ENCODE results near the gene TRAPPC2L. TPM values are rescaled to one million over a fixed set of nuclear protein-coding genes. Genes with fewer than 3 reads are reported as not detected.

TRAPPC2L gene
- total and polyA plus RNA-seq, 2 donors (not counting 1 experiment from before 2014, with no cell fraction given) = 33.5 to 65.1 TPM

DNA sequence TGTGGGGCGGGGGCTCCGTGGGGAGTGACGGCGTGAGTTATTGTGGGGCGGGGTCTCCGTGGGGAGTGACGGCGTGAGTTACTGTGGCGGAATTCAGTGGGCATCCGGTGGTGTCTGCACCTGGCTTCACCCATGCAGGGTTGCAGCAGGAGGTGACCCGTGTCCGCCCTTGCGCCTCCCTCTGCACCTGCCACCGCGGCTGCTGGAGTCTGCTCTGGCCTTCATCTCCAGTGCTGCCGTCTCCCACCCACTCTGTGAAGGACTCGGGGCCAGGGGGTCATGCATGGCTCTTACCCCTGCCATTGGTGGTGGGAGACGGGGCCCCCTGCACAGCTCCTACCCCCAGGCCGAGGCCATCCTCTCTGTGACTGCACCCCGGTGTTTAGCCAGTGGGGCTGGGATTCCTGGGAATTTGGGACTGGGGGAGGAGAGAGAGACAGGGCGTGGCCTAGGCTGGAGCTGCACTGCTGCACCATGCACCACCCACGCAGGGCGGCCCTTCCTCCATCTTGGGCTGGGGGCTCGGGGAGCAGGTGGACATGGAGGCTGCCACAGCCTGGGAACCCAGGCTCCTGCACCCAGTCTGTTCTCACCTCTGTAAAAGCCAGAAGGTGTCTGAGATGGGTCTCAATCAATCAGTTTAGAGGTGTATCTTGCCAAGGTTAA lies 10.8 kb downstream of the TRAPPC2L start:
- Mint-ChIP-seq H3K4me1 (peaks cover 11% of the 10 kb centered on the region), H3K4me3 (no peak overlapping the region), H3K27me3 (peaks cover 10% of the 10 kb centered on the region), H3K9me3 (ENCODE audit: insufficient read depth) (no peaks in the 10 kb centered on the region), H3K27ac (no peak overlapping the region)
- DNase-seq (no peak), ATAC-seq (ENCODE audit: low read depth) (no peak)
- POLR2A ChIA-PET = no interaction called here
- no peaks in the 10 kb centered on the region for H3K9me3 ChIP-seq (ENCODE audit: control extremely low read depth in 1 of 3, control insufficient read depth in 2 of 3, insufficient read depth in 1 of 3, low read length in 2 of 3)
- peaks cover 4% of the 10 kb centered on the region for H4K20me1 ChIP-seq (ENCODE audit: control insufficient read depth, insufficient read depth, low read length, poor library complexity, severe bottlenecking)
- TF ChIP-seq, protein P1, sequence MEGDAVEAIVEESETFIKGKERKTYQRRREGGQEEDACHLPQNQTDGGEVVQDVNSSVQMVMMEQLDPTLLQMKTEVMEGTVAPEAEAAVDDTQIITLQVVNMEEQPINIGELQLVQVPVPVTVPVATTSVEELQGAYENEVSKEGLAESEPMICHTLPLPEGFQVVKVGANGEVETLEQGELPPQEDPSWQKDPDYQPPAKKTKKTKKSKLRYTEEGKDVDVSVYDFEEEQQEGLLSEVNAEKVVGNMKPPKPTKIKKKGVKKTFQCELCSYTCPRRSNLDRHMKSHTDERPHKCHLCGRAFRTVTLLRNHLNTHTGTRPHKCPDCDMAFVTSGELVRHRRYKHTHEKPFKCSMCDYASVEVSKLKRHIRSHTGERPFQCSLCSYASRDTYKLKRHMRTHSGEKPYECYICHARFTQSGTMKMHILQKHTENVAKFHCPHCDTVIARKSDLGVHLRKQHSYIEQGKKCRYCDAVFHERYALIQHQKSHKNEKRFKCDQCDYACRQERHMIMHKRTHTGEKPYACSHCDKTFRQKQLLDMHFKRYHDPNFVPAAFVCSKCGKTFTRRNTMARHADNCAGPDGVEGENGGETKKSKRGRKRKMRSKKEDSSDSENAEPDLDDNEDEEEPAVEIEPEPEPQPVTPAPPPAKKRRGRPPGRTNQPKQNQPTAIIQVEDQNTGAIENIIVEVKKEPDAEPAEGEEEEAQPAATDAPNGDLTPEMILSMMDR (IDR thresholded peaks at IDR 0.05) = no peak
- TF ChIP-seq EZH2 (IDR thresholded peaks at IDR 0.05; ENCODE audit: borderline replicate concordance, insufficient read depth, low read depth, low read length, poor library complexity, severe bottlenecking) = no peak
- H3K79me2 ChIP-seq (ENCODE audit: control insufficient read depth, insufficient read depth, low read length) = no peaks in the 10 kb centered on the region
- H3K9ac ChIP-seq (ENCODE audit: low read length) = no peak overlapping the region
- CTCF ChIA-PET = interaction anchor here (1.4 kb wide), 1 partner anchor 10 kb away, joined by 4 read pairs; no protein-coding TSS in a partner anchor
- no peak overlapping the region for H3K4me2 ChIP-seq (replicated peaks; ENCODE audit: low read depth, low read length, poor library complexity, severe bottlenecking)
- H3K27ac ChIP-seq (ENCODE audit: low read length in 2 of 2) = no peak overlapping the region
- H3K4me1 ChIP-seq (ENCODE audit: control insufficient read depth in 2 of 2, insufficient read depth in 2 of 2, low read length in 2 of 2) = peaks cover 13 to 19% of the 10 kb centered on the region in 2 donors
- H2AFZ ChIP-seq (ENCODE audit: insufficient read depth, low read depth, low read length, poor library complexity, severe bottlenecking) = no peak overlapping the region
- peaks cover 0 to 3% of the 10 kb centered on the region in 2 experiments for H3K36me3 ChIP-seq (replicated peaks in 1 of 2; ENCODE audit: control extremely low read depth in 1 of 2, control insufficient read depth in 1 of 2, extremely low read depth in 1 of 2, insufficient read depth in 2 of 2, low read length in 1 of 2)
- H3K4me3 ChIP-seq (ENCODE audit: control extremely low read depth in 1 of 5, extremely low read depth in 1 of 5, insufficient read depth in 1 of 5, low read depth in 2 of 5, low read length in 4 of 5) = no peak overlapping the region
- peaks cover 0 to 34% (median 4%) of the 10 kb centered on the region in 4 experiments for H3K27me3 ChIP-seq (replicated peaks in 1 of 4; ENCODE audit: control extremely low read depth in 1 of 4, control insufficient read depth in 3 of 4, insufficient read depth in 4 of 4, low read length in 3 of 4)
- 80% methylated on average over 21 of the region's 24 CpGs for WGBS (ENCODE audit: insufficient coverage)
- intact Hi-C loops (cut with micrococcal nuclease) = no loop called here

DNA sequence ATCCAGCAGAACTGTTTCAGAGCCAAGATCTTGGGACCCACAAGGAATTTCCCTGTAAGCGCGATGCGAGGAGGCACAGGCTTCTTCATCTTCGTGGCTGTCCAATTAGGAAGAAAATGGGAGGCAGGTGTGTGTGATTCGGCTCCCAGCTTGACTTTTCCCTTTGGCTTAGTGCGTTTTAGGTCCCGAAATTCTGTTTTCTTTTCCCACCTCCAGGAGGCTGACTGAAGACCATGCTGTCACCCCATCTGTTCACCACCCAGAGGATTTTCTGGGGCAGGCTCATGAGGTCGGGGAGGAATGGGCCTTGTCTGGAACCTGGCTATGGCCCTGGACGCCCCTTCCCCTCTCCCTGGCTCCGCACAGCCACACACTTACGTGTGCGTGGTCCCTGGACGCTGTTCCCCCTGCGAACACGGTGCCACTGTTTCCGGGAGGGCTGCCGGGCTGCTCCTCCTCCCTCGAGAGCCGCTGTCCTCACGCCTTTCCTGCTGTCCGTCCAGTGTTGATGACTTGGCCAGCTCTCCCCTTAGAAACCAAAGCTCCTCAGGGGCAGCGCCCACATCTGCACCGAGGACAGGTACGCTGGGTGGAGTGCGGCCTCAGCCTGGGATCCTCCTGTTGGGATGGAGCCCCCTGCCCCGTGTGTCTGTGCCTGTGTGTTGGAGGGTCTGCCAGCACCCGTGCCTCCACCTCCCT lies 12.2 kb downstream of the TRAPPC2L start:
- no peak overlapping the region for H3K4me3 Mint-ChIP-seq
- peaks cover 0 to 1% of the 10 kb centered on the region in 2 experiments for H3K36me3 ChIP-seq (replicated peaks in 1 of 2; ENCODE audit: control extremely low read depth in 1 of 2, control insufficient read depth in 1 of 2, extremely low read depth in 1 of 2, insufficient read depth in 2 of 2, low read length in 1 of 2)
- H3K9me3 Mint-ChIP-seq (ENCODE audit: insufficient read depth) = no peaks in the 10 kb centered on the region
- H3K4me3 ChIP-seq (ENCODE audit: control extremely low read depth in 1 of 5, extremely low read depth in 1 of 5, insufficient read depth in 1 of 5, low read depth in 2 of 5, low read length in 4 of 5) = no peak overlapping the region
- H3K4me1 ChIP-seq (ENCODE audit: control insufficient read depth in 2 of 2, insufficient read depth in 2 of 2, low read length in 2 of 2) = peaks cover 13 to 19% of the 10 kb centered on the region in 2 donors
- H2AFZ ChIP-seq (ENCODE audit: insufficient read depth, low read depth, low read length, poor library complexity, severe bottlenecking) = no peak overlapping the region
- ChIA-PET CTCF (no interaction called here), POLR2A (no interaction called here)
- peaks cover 10% of the 10 kb centered on the region for H3K27me3 Mint-ChIP-seq
- 94% methylated on average over 23 of the region's 27 CpGs for WGBS (ENCODE audit: insufficient coverage)
- H3K27ac ChIP-seq (ENCODE audit: low read length in 2 of 2) = no peak overlapping the region
- ATAC-seq (ENCODE audit: low read depth) = no peak
- H3K27me3 ChIP-seq (replicated peaks in 1 of 4; ENCODE audit: control extremely low read depth in 1 of 4, control insufficient read depth in 3 of 4, insufficient read depth in 4 of 4, low read length in 3 of 4) = peaks cover 0 to 34% (median 4%) of the 10 kb centered on the region in 4 experiments
- no peak overlapping the region for H3K27ac Mint-ChIP-seq
- peaks cover 11% of the 10 kb centered on the region for H3K4me1 Mint-ChIP-seq
- no peaks in the 10 kb centered on the region for H3K79me2 ChIP-seq (ENCODE audit: control insufficient read depth, insufficient read depth, low read length)
- H3K4me2 ChIP-seq (replicated peaks; ENCODE audit: low read depth, low read length, poor library complexity, severe bottlenecking) = no peak overlapping the region
- intact Hi-C loops (cut with micrococcal nuclease) = no loop called here
- no peak overlapping the region for H3K9ac ChIP-seq (ENCODE audit: low read length)
- H3K9me3 ChIP-seq (ENCODE audit: control extremely low read depth in 1 of 3, control insufficient read depth in 2 of 3, insufficient read depth in 1 of 3, low read length in 2 of 3) = no peaks in the 10 kb centered on the region
- H4K20me1 ChIP-seq (ENCODE audit: control insufficient read depth, insufficient read depth, low read length, poor library complexity, severe bottlenecking) = peaks cover 14% of the 10 kb centered on the region
- DNase-seq = no peak
- TF ChIP-seq EZH2 (IDR thresholded peaks at IDR 0.05; ENCODE audit: borderline replicate concordance, insufficient read depth, low read depth, low read length, poor library complexity, severe bottlenecking) = no peak
- TF ChIP-seq, protein P1 (IDR thresholded peaks at IDR 0.05) = no peak
